Common myeloid progenitor, CD34-positive (primary cell): ENCODE results near the gene MECP2.

Source experiments
- CTCF ChIA-PET: fragments of 350-600 bp; sonication (Branson Sonifier 250); formaldehyde crosslinking; loops from one replicate; lab custom pipeline; 2021; ENCODE audit warnings: antibody characterized with exemption; lab: Charles Lee
- POLR2A ChIA-PET: fragments of 350-600 bp; sonication (Branson Sonifier 250); formaldehyde crosslinking; loops from one replicate; lab custom pipeline; 2021; ENCODE audit warnings: antibody characterized with exemption; lab: Charles Lee
- DNase-seq, 3 donors: peaks; one replicate each; pipeline versions ENCODE4 v3.0.0 to v3.0.0-alpha.2; 2013
- H3K27ac ChIP-seq, 2 experiments: 1 replicate in 1 of 2; 2 replicates in 1 of 2; pipeline ENCODE4 v1.7.0; 2013; ENCODE audit warnings: inconsistent platforms in 2 of 2, low read length in 2 of 2, mild to moderate bottlenecking in 2 of 2, low read depth in 1 of 2, moderate library complexity in 1 of 2; ENCODE audit not compliant: severe bottlenecking in 2 of 2, insufficient read depth in 1 of 2, poor library complexity in 1 of 2
- H3K27me3 ChIP-seq, 5 experiments: replicated peaks in 2 of 5; 1 replicate in 3 of 5; 2 replicates in 2 of 5; pipeline versions ENCODE4 v1.6.1 to v1.7.0; 2013; ENCODE audit warnings: low read length in 4 of 5, mild to moderate bottlenecking in 2 of 5, moderate library complexity in 2 of 5, inconsistent platforms in 1 of 5; ENCODE audit not compliant: insufficient read depth in 5 of 5, control insufficient read depth in 4 of 5
- H3K36me3 ChIP-seq, 4 experiments: 1 replicate in 2 of 4; 2 replicates in 2 of 4; pipeline versions ENCODE4 v1.6.1 to v1.7.0; 2013; ENCODE audit warnings: low read length in 3 of 4, control low read depth in 1 of 4, mild to moderate bottlenecking in 1 of 4; ENCODE audit not compliant: control insufficient read depth in 4 of 4, insufficient read depth in 4 of 4
- H3K4me1 ChIP-seq, 4 experiments: 1 replicate in 3 of 4; 2 replicates in 1 of 4; pipeline versions ENCODE4 v1.6.1 to v1.7.1; 2013; ENCODE audit warnings: low read length in 3 of 4, mild to moderate bottlenecking in 3 of 4, control low read depth in 1 of 4, inconsistent platforms in 1 of 4, moderate library complexity in 1 of 4; ENCODE audit not compliant: control insufficient read depth in 4 of 4, insufficient read depth in 4 of 4; ENCODE audit errors: control extremely low read depth in 1 of 4
- H3K4me3 ChIP-seq, 7 experiments: 1 replicate in 4 of 7; 2 replicates in 3 of 7; pipeline versions ENCODE4 v1.5.1 to v1.7.0; 2013; ENCODE audit warnings: mild to moderate bottlenecking in 7 of 7, low read length in 6 of 7, moderate library complexity in 6 of 7, inconsistent platforms in 2 of 7, low read depth in 2 of 7, control low read depth in 1 of 7; ENCODE audit not compliant: insufficient read depth in 4 of 7, control insufficient read depth in 1 of 7; ENCODE audit errors: extremely low read depth in 1 of 7
- H3K9me3 ChIP-seq, 5 experiments: 1 replicate in 4 of 5; 2 replicates in 1 of 5; pipeline versions ENCODE4 v1.6.1 to v1.7.1; 2013; ENCODE audit warnings: low read length in 4 of 5, mild to moderate bottlenecking in 2 of 5, inconsistent platforms in 1 of 5, low read depth in 1 of 5, moderate library complexity in 1 of 5; ENCODE audit not compliant: control insufficient read depth in 4 of 5, insufficient read depth in 2 of 5; ENCODE audit errors: control extremely low read depth in 1 of 5
- WGBS: methylation state at CpG from one replicate; pipeline ENCODE4 v1.1.5; 2013; ENCODE audit not compliant: insufficient coverage; 5-methylcytosine and 5-hydroxymethylcytosine counted together

Gene MECP2

GRCh38 chrX:154017766-154018517 is 79.6 kb downstream of the MECP2 start:
- peak overlapping the region in 1 of 2 experiments; percentile 87 for H3K27ac ChIP-seq
- peaks cover 0 to 43% (median 16%) of the 10 kb centered on the region in 4 experiments for H3K36me3 ChIP-seq
- H3K4me1 ChIP-seq, result peaks cover 0 to 37% (median 34%) of the 10 kb centered on the region in 4 experiments
- CTCF ChIA-PET, result interaction anchor here (0.6 to 1.2 kb wide), 2 partner anchors 13 to 51 kb away, joined by 3 to 4 read pairs; no protein-coding TSS in a partner anchor
- DNase-seq, result no peak
- 93% methylated on average over 24 of the region's 26 CpGs for WGBS
- peaks cover 0 to 31% (median 0%) of the 10 kb centered on the region in 5 experiments for H3K27me3 ChIP-seq
- POLR2A ChIA-PET, result interaction anchor here (0.7 kb wide), 1 partner anchor 92 kb away, joined by 3 read pairs; no protein-coding TSS in a partner anchor
- peak overlapping the region in 4 of 7 experiments; percentile 29 to 81 (median 70) for H3K4me3 ChIP-seq
- no peaks in the 10 kb centered on the region for H3K9me3 ChIP-seq

- no peaks in the 10 kb centered on the region for H3K9me3 ChIP-seq
- H3K36me3 ChIP-seq, result peaks cover 0 to 58% (median 24%) of the 10 kb centered on the region in 4 experiments
- H3K27ac ChIP-seq, result peak overlapping the region in 1 of 2 experiments; percentile 34
- ChIA-PET CTCF (interaction anchor here (1.2 kb wide), 1 partner anchor 49 kb away, joined by 4 read pairs; no protein-coding TSS in a partner anchor), POLR2A (no interaction called here)
- no peak for DNase-seq
- H3K4me1 ChIP-seq, result peaks cover 0 to 38% (median 32%) of the 10 kb centered on the region in 4 experiments
- H3K27me3 ChIP-seq, result peaks cover 0 to 26% (median 0%) of the 10 kb centered on the region in 5 experiments
- 92% methylated on average over 20 of the region's 24 CpGs for WGBS
- H3K4me3 ChIP-seq, result no peak overlapping the region
These were observed 81.0 kb downstream of the MECP2 start for GRCh38 chrX:154016366-154017076.

DNA sequence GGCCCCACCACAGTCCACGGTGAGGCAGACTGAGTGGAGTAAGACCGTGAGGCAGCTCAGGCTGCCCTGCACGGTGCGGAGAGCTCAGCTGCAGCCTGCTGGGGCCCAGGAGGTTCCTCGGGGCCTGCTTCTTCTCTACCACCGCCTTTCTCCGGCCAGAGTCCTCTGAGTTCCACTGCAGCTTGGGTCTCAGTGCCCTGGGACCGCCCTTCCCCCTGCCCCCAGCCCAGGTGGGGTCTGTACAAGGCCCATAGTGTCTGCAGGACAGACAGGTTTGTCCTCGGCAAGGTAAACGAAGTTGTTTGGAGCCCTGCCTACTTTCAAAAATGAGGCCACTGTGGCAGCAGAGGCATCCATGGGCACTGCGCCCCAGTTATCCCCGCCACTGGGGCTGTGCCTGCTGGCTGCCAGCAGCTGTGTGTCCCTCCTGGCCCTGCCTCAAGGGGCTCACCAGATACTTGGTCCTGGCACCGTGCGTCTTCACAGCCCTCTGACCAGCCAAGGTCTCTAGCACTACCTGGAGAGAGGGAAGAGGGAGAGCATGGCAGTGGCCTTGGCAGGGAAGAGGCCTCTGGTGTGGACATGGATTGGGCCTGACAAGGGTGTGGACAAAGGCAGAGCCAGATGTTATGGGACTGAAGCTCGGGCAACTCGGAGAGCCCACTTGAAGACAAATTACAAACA is 81.8 kb downstream of the MECP2 start:
- peaks cover 0 to 31% (median 0%) of the 10 kb centered on the region in 5 experiments for H3K27me3 ChIP-seq
- peaks cover 0 to 32% (median 24%) of the 10 kb centered on the region in 4 experiments for H3K4me1 ChIP-seq
- H3K36me3 ChIP-seq, result peaks cover 0 to 66% (median 27%) of the 10 kb centered on the region in 4 experiments
- POLR2A ChIA-PET, result no interaction called here
- 90% methylated on average over 15 of the region's 16 CpGs for WGBS
- DNase-seq, result no peak
- H3K27ac ChIP-seq, result peak overlapping the region in 1 of 2 experiments; percentile 9
- CTCF ChIA-PET, result no interaction called here
- H3K9me3 ChIP-seq, result no peaks in the 10 kb centered on the region
- no peak overlapping the region for H3K4me3 ChIP-seq

DNA sequence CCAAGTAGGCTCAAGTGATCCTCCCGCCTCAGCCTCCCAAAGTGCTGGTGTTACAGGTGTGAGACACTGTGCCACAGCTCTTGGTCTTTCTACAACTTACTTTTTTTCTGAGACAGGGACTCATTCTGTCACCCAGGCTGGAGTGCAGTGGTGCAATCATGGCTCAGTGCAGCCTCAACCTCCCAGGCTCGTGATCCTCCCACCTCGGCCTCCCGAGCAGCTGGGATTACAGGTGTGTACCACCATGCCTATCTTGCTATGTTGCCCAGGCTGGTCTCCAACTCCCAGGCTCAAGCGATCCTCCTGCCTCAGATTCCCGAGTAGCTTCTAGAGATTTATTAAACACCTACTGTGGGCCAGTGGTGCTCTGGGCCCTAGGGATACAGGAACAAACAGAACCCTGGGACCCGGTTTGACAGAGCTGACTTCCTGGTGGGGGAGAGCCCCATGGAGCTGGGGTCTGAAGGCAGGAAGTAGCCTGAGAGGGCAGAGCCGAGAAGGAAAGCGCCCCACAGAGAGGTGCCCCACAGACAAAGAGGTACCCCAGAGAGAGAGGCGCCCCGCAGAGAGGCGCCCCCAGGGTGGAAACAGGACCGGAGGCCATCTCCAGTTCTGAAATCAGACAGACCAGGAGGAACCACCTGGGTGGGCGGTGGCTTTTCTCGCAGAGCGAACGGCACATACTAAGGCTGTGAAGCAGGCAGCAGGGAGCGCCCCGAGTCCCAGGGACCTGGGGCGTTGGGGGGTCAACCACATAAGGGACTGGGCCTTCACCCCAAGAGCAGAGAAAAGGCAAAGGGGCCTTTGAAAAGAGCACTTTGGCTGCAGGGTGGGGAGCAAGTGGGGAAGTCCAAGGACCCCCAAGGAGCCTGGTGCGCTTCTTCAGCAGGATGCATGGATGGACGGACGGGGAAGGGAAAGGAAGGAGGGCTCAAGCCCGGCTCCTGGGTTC is 82.8 kb downstream of the MECP2 start:
- no peaks in the 10 kb centered on the region for H3K9me3 ChIP-seq
- ChIA-PET CTCF (interaction anchor here (0.8 to 3.5 kb wide), 10 partner anchors 11 to 385 kb away, joined by 3 to 26 read pairs (median 5); no protein-coding TSS in a partner anchor), POLR2A (interaction anchor here (0.6 kb wide), 1 partner anchor 15 kb away, joined by 5 read pairs; no protein-coding TSS in a partner anchor)
- 80% methylated on average over 22 of the region's 24 CpGs for WGBS
- DNase-seq, result no peak
- H3K4me1 ChIP-seq, result peaks cover 0 to 25% (median 18%) of the 10 kb centered on the region in 4 experiments
- H3K36me3 ChIP-seq, result peaks cover 0 to 74% (median 31%) of the 10 kb centered on the region in 4 experiments
- H3K27ac ChIP-seq, result peak overlapping the region in 1 of 2 experiments; percentile 9
- H3K4me3 ChIP-seq, result no peak overlapping the region
- H3K27me3 ChIP-seq, result peaks cover 0 to 37% (median 0%) of the 10 kb centered on the region in 5 experiments

- H3K36me3 ChIP-seq, result peaks cover 0 to 74% (median 31%) of the 10 kb centered on the region in 4 experiments
These were observed 83.7 kb downstream of the MECP2 start for GRCh38 chrX:154013614-154014360.

More at GRCh38 chrX:154013614-154014360, 83.7 kb downstream of the MECP2 start:
- peaks cover 0 to 37% (median 0%) of the 10 kb centered on the region in 5 experiments for H3K27me3 ChIP-seq
- WGBS, result 52% methylated on average over 18 of the region's 20 CpGs
- CTCF ChIA-PET, result interaction anchor here (0.6 to 3.5 kb wide), 17 partner anchors 11 to 386 kb away, joined by 3 to 26 read pairs (median 4); no protein-coding TSS in a partner anchor
- POLR2A ChIA-PET, result interaction anchor here (0.6 to 1.1 kb wide), 2 partner anchors 14 to 348 kb away, joined by 3 to 5 read pairs; no protein-coding TSS in a partner anchor
- H3K4me1 ChIP-seq, result peaks cover 0 to 21% (median 17%) of the 10 kb centered on the region in 4 experiments
- DNase-seq, result peak; percentile 37 to 72 (median 65)
- no peak overlapping the region for H3K4me3 ChIP-seq
- H3K9me3 ChIP-seq, result no peaks in the 10 kb centered on the region
- H3K27ac ChIP-seq, result no peak overlapping the region
